ENCODE data around the gene FAM210B.

GRCh38 chr20:56381501-56381900, 22.7 kb downstream of the FAM210B start:
- TF ChIP-seq ZNF512 (CRISPR knock-in tag; IDR thresholded peaks at IDR 0.05; ENCODE audit: borderline replicate concordance), result no peak
- no peak for TF ChIP-seq E2F4 (CRISPR knock-in tag; IDR thresholded peaks at IDR 0.05; ENCODE audit: borderline replicate concordance, low read depth)
- TF ChIP-seq CTCF (IDR thresholded peaks at IDR 0.05), result no peak
- TF ChIP-seq MLX (CRISPR knock-in tag; IDR thresholded peaks at IDR 0.05), result no peak
- no peak for TF ChIP-seq GABPB1 (CRISPR knock-in tag; IDR thresholded peaks at IDR 0.05)
- no peak for TF ChIP-seq E2F1 (CRISPR knock-in tag; IDR thresholded peaks at IDR 0.05)
- no peak for TF ChIP-seq ATF2 (CRISPR knock-in tag; IDR thresholded peaks at IDR 0.05; ENCODE audit: borderline replicate concordance, low read depth)
- no peak for TF ChIP-seq ATF6 (CRISPR knock-in tag; IDR thresholded peaks at IDR 0.05)
- TF ChIP-seq TEAD1 (CRISPR knock-in tag; IDR thresholded peaks at IDR 0.05), result no peak
- TF ChIP-seq NFE2L1 (CRISPR knock-in tag; IDR thresholded peaks at IDR 0.05), result no peak
- TF ChIP-seq NFYB (CRISPR knock-in tag; conservative IDR thresholded peaks at IDR 0.05; ENCODE audit: low read depth), result no peak
- TF ChIP-seq USF2 (CRISPR knock-in tag; IDR thresholded peaks at IDR 0.05), result no peak
